Measurements from ENCODE around the gene TSTD2.

Gene TSTD2

DNA sequence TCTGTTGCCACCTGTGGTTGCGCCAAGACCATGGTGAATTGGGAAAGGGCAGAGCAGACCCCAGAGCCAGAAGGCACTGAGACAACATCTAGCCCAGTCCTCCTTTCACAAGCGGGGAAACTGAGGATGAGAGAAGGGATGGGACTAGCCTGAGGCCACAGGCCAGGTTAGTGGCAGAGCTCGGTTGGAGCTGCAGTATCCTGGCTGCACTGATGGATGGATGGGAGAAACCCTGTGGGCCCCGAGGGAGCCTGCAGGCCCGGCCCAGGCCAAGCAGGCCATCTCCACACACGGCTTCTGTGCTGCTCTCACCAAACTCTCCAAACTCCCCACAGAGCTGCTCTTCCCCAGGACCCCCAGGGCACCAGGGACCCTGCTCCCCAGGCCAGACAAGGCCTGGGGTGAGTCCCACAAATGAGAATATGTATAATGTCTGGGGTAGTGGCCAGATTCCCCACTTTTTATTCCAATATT is 60.2 kb downstream of the TSTD2 start:
- H3K27me3 ChIP-seq (ENCODE audit: insufficient read depth, insufficient read length): no peaks in the 10 kb centered on the region
- H3K9ac ChIP-seq (ENCODE audit: insufficient read length, low read depth): no peak overlapping the region
- H3K9me3 ChIP-seq (ENCODE audit: insufficient read depth, low read length): no peaks in the 10 kb centered on the region
- H3K36me3 ChIP-seq (ENCODE audit: insufficient read depth, insufficient read length, low read length): no peaks in the 10 kb centered on the region
- H3K4me3 ChIP-seq (ENCODE audit: insufficient read length, low read depth): no peak overlapping the region
- no peak for DNase-seq (ENCODE audit: low read depth, low spot score)
- no peaks in the 10 kb centered on the region for H3K4me1 ChIP-seq (ENCODE audit: insufficient read depth, insufficient read length)
- TF ChIP-seq ZNF274 (IDR thresholded peaks at IDR 0.05; ENCODE audit: low read depth, low read length) (no peak), SUZ12 (IDR thresholded peaks at IDR 0.05; ENCODE audit: extremely low read depth, insufficient read depth, insufficient read length) (no peak), YY1 (IDR thresholded peaks at IDR 0.05; ENCODE audit: insufficient read depth, insufficient read length) (no peak)

DNA sequence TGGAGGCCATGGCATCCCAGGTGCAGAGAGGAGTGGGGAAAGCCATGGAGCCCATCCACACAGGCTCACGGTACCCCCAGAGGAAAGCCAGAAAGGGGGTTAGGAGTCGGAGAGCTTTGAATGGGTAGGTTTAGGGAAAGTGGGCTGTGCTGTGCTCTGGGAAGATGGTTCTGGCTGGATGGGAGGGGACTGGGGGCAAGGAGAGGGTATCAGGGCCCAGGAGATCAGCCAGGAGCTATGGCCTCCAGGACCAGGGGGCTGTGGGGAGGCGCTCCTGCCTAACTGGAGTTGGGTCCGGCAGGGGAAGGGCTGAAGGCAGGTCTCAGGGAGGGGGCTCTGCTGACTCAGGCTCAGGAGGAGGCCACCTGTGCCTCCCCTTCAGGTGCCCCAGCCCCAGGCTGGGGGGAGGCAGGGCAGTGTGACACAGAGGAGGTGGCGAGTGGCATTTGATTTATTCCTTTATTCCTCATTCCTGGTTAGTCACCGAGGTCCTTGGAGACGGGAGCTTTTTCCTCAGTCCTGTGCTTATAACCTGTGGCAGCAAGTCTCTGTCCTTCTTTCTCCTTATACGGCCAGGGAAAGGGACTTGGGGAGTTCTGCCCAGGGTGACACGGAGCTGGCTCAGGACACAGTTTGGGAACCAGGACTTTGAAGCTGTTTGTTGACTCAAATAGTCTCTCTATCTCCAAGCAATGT is 60.8 kb downstream of the TSTD2 start:
- Histone ChIP-seq H3K9ac (ENCODE audit: insufficient read length, low read depth) (no peak overlapping the region), H3K4me1 (ENCODE audit: insufficient read depth, insufficient read length) (no peaks in the 10 kb centered on the region), H3K36me3 (ENCODE audit: insufficient read depth, insufficient read length, low read length) (no peaks in the 10 kb centered on the region), H3K27me3 (ENCODE audit: insufficient read depth, insufficient read length) (no peaks in the 10 kb centered on the region), H3K9me3 (ENCODE audit: insufficient read depth, low read length) (no peaks in the 10 kb centered on the region), H3K4me3 (ENCODE audit: insufficient read length, low read depth) (no peak overlapping the region)
- no peak for DNase-seq (ENCODE audit: low read depth, low spot score)
- TF ChIP-seq YY1 (IDR thresholded peaks at IDR 0.05; ENCODE audit: insufficient read depth, insufficient read length) (no peak), SUZ12 (IDR thresholded peaks at IDR 0.05; ENCODE audit: extremely low read depth, insufficient read depth, insufficient read length) (no peak), ZNF274 (IDR thresholded peaks at IDR 0.05; ENCODE audit: low read depth, low read length) (no peak)

GRCh38 chr9:97571664-97572063 is 61.5 kb downstream of the TSTD2 start:
- Histone ChIP-seq H3K9me3 (ENCODE audit: insufficient read depth, low read length) (no peaks in the 10 kb centered on the region), H3K4me1 (ENCODE audit: insufficient read depth, insufficient read length) (no peaks in the 10 kb centered on the region), H3K27me3 (ENCODE audit: insufficient read depth, insufficient read length) (no peaks in the 10 kb centered on the region), H3K36me3 (ENCODE audit: insufficient read depth, insufficient read length, low read length) (no peaks in the 10 kb centered on the region), H3K9ac (ENCODE audit: insufficient read length, low read depth) (no peak overlapping the region), H3K4me3 (ENCODE audit: insufficient read length, low read depth) (no peak overlapping the region)
- TF ChIP-seq SUZ12 (IDR thresholded peaks at IDR 0.05; ENCODE audit: extremely low read depth, insufficient read depth, insufficient read length): no peak
- no peak for DNase-seq (ENCODE audit: low read depth, low spot score)

DNA sequence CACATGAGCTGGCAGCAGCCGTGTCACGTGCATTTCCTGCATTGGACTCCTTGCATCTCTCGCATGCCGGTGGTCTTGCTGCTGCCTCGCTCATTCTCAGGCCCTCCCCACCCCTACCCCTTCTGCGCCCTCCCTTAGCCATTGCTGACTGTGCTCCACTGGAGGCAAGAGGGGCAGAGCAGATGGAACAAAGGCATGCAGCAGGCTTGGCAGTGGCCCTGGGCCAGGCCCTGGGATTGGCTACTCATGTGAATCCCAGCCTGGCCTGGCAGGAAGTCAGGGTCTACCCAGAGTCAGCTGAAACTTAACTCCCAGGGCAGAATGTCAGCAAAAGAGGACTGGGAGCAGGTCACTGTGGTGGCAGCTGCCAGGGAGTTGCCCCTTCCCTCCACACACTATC is 62.3 kb downstream of the TSTD2 start:
- H3K9me3 ChIP-seq (ENCODE audit: insufficient read depth, low read length): no peaks in the 10 kb centered on the region
- H3K27me3 ChIP-seq (ENCODE audit: insufficient read depth, insufficient read length): no peaks in the 10 kb centered on the region
- TF ChIP-seq SUZ12 (IDR thresholded peaks at IDR 0.05; ENCODE audit: extremely low read depth, insufficient read depth, insufficient read length) (no peak), YY1 (IDR thresholded peaks at IDR 0.05; ENCODE audit: insufficient read depth, insufficient read length) (no peak), ZNF274 (IDR thresholded peaks at IDR 0.05; ENCODE audit: low read depth, low read length) (no peak)
- DNase-seq (ENCODE audit: low read depth, low spot score): no peak
- no peak overlapping the region for H3K4me3 ChIP-seq (ENCODE audit: insufficient read length, low read depth)
- H3K9ac ChIP-seq (ENCODE audit: insufficient read length, low read depth): no peak overlapping the region
- H3K4me1 ChIP-seq (ENCODE audit: insufficient read depth, insufficient read length): no peaks in the 10 kb centered on the region
- no peaks in the 10 kb centered on the region for H3K36me3 ChIP-seq (ENCODE audit: insufficient read depth, insufficient read length, low read length)

DNA sequence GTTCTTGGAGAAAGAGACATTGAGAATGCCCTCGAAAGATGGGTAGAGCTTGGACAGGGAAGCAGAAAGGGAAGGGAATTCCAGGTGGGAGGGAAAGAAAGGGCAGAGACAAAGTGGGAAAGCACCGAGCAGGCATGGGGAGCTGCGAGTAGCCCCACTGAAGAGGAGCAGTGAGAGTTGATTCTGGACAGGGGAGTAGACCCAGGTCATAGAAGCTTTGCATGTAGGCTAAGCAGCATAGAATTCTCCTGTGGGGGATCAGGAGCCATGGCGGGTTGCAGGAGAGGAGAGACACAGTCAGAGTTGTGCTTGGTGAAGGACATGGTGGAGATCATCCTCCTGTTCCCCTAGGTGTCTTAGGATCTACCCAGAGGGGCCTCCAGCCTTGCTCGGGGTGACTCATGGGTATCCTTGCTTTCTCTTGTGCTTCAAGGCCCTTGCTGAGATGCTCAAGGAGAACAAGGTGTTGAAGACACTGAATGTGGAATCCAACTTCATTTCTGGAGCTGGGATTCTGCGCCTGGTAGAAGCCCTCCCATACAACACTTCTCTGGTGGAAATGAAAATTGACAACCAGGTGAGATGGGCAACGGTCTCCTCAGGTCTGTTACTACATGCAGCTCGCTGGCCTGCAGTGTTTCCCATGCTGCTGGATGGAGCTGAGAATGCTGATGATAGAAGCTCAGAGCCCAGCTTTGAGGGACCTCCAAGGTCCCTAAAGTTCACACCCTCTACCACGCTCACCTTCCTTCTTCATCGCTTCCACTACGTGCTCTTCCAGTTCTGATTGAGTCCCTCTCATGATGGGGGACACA is 64.5 kb downstream of the TSTD2 start:
- no peaks in the 10 kb centered on the region for H3K36me3 ChIP-seq (ENCODE audit: insufficient read depth, insufficient read length, low read length)
- peaks cover 5% of the 10 kb centered on the region for H3K4me1 ChIP-seq (ENCODE audit: insufficient read depth, insufficient read length)
- no peaks in the 10 kb centered on the region for H3K27me3 ChIP-seq (ENCODE audit: insufficient read depth, insufficient read length)
- no peak overlapping the region for H3K9ac ChIP-seq (ENCODE audit: insufficient read length, low read depth)
- H3K4me3 ChIP-seq (ENCODE audit: insufficient read length, low read depth): no peak overlapping the region
- H3K9me3 ChIP-seq (ENCODE audit: insufficient read depth, low read length): no peaks in the 10 kb centered on the region
- TF ChIP-seq YY1 (IDR thresholded peaks at IDR 0.05; ENCODE audit: insufficient read depth, insufficient read length) (no peak), ZNF274 (IDR thresholded peaks at IDR 0.05; ENCODE audit: low read depth, low read length) (no peak), SUZ12 (IDR thresholded peaks at IDR 0.05; ENCODE audit: extremely low read depth, insufficient read depth, insufficient read length) (no peak)
- no peak for DNase-seq (ENCODE audit: low read depth, low spot score)

DNA sequence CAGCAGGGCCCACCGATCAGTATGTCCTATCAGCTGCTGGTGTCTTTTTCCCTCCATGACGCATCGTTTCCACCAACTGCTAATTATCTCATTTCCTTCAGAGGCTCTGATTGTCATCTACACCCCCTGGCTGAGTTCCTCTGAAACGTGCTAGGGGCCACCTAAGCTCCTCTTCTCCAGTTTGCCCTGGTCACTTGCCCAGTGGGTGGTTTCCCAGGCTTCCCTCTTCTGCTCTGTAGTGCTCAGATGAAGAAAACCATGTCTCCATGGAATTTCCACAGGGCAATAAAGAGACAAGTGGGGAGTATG is 65.3 kb downstream of the TSTD2 start:
- no peak for DNase-seq (ENCODE audit: low read depth, low spot score)
- Histone ChIP-seq H3K27me3 (ENCODE audit: insufficient read depth, insufficient read length) (no peaks in the 10 kb centered on the region), H3K36me3 (ENCODE audit: insufficient read depth, insufficient read length, low read length) (no peaks in the 10 kb centered on the region), H3K4me3 (ENCODE audit: insufficient read length, low read depth) (no peak overlapping the region), H3K9me3 (ENCODE audit: insufficient read depth, low read length) (no peaks in the 10 kb centered on the region), H3K9ac (ENCODE audit: insufficient read length, low read depth) (no peak overlapping the region), H3K4me1 (ENCODE audit: insufficient read depth, insufficient read length) (peaks cover 5% of the 10 kb centered on the region)
- no peak for TF ChIP-seq ZNF274 (IDR thresholded peaks at IDR 0.05; ENCODE audit: low read depth, low read length)
- TF ChIP-seq YY1 (IDR thresholded peaks at IDR 0.05; ENCODE audit: insufficient read depth, insufficient read length): no peak
- TF ChIP-seq SUZ12 (IDR thresholded peaks at IDR 0.05; ENCODE audit: extremely low read depth, insufficient read depth, insufficient read length): no peak

- H3K9me3 ChIP-seq (ENCODE audit: insufficient read depth, low read length): no peaks in the 10 kb centered on the region
- TF ChIP-seq YY1 (IDR thresholded peaks at IDR 0.05; ENCODE audit: insufficient read depth, insufficient read length): no peak
- TF ChIP-seq ZNF274 (IDR thresholded peaks at IDR 0.05; ENCODE audit: low read depth, low read length): no peak
- TF ChIP-seq SUZ12 (IDR thresholded peaks at IDR 0.05; ENCODE audit: extremely low read depth, insufficient read depth, insufficient read length): no peak
- DNase-seq (ENCODE audit: low read depth, low spot score): no peak
- no peaks in the 10 kb centered on the region for H3K36me3 ChIP-seq (ENCODE audit: insufficient read depth, insufficient read length, low read length)
- H3K4me3 ChIP-seq (ENCODE audit: insufficient read length, low read depth): no peak overlapping the region
- no peak overlapping the region for H3K9ac ChIP-seq (ENCODE audit: insufficient read length, low read depth)
- H3K27me3 ChIP-seq (ENCODE audit: insufficient read depth, insufficient read length): no peaks in the 10 kb centered on the region
- peaks cover 5% of the 10 kb centered on the region for H3K4me1 ChIP-seq (ENCODE audit: insufficient read depth, insufficient read length)
Measured at GRCh38 chr9:97567182-97567893, 65.8 kb downstream of the TSTD2 start.

All from NT2/D1 (cell line).